GM21381 (cell line): ENCODE results near the gene PPP2R5A.

ENCODE experiments used
- ATAC-seq: cut with Tn5 transposase; IDR thresholded peaks from one replicate; pipeline ENCODE4 v1.9.1; 2021; ENCODE audit warnings: mild to moderate bottlenecking, moderate library complexity; ENCODE audit not compliant: unreplicated experiment

Gene PPP2R5A

GRCh38 chr1:212401838-212402582 lies 116.8 kb downstream of the PPP2R5A start:
- ATAC-seq: no peak

- ATAC-seq: no peak
Measured at GRCh38 chr1:212402666-212403321, 117.6 kb downstream of the PPP2R5A start.

- no peak for ATAC-seq
Measured at GRCh38 chr1:212410231-212410820, 125.1 kb downstream of the PPP2R5A start.
